ENCODE measurements around the gene THPO. TPM values are rescaled to one million over a fixed set of nuclear protein-coding genes. Genes with fewer than 3 reads are reported as not detected.

The THPO gene
- total RNA-seq, 2 donors from 2014 or later, result 0.55 TPM; not detected in 1

DNA sequence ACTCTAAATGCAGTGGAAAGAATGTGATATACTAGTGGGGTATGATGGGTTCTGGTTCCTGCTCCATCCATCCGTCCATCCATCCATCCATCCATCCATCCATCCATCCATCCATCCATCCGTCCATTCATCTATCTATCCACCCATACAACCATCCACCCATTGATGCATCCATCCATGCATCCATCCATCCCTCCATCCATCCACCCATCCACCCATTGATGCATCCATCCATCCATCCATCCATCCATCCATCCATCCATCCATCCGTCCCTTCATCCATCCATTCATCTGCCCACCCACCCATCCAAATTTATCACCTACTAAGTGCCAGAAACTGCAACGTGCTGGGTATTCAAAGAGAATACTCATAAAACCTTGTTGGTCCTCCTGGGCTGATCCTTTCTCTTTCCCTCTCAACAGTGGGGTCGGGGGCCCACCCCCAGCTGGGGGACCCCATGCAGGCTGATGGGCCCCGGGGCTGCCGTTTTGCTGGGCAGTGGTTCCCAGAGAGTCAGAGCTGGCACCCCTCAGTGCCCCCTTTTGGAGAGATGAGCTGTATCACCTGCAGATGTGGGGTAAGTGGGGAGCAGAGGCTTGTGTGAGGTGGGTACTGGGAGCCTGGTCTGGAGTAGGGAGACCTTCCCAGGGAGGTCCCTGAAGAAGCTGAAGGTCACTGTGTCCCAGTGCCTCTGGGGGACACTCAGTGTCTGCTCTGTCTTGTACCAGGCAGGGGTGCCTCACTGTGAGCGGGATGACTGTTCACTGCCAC, 10.3 kb upstream of the THPO start:
- Histone ChIP-seq H3K4me1 (no peaks in the 10 kb centered on the region), H3K36me3 (no peaks in the 10 kb centered on the region), H3K27ac (no peak overlapping the region), H3K9me3 (no peaks in the 10 kb centered on the region), H3K4me3 (no peak overlapping the region), H3K27me3 (no peaks in the 10 kb centered on the region)
- DNase-seq (ENCODE audit: low spot score), result no peak
- TF ChIP-seq, protein P1, sequence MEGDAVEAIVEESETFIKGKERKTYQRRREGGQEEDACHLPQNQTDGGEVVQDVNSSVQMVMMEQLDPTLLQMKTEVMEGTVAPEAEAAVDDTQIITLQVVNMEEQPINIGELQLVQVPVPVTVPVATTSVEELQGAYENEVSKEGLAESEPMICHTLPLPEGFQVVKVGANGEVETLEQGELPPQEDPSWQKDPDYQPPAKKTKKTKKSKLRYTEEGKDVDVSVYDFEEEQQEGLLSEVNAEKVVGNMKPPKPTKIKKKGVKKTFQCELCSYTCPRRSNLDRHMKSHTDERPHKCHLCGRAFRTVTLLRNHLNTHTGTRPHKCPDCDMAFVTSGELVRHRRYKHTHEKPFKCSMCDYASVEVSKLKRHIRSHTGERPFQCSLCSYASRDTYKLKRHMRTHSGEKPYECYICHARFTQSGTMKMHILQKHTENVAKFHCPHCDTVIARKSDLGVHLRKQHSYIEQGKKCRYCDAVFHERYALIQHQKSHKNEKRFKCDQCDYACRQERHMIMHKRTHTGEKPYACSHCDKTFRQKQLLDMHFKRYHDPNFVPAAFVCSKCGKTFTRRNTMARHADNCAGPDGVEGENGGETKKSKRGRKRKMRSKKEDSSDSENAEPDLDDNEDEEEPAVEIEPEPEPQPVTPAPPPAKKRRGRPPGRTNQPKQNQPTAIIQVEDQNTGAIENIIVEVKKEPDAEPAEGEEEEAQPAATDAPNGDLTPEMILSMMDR (IDR thresholded peaks at IDR 0.05), result no peak

DNA sequence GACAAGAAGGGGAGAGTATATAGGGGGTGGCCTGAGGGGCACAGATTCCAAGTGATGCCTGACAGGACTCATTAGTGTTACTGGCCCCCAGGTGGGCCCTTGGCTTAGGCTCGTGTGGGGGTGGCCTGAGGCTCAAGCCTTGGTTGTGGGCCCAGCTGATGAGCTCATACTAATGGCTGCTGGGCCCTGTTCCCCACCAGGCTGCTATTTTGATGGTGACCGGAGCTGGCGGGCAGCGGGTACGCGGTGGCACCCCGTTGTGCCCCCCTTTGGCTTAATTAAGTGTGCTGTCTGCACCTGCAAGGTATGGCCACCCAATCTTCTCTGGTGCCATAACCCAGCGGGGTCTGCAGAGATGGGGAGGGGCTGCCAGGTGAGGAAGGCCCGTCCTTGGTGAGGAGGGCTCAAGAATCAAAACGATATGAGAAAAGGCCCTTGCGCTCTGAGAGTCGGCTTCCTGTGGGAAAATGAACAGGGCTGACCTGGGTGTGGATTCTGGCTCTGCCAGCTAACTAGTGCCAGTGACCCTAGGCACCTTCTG, 9.2 kb upstream of the THPO start:
- Histone ChIP-seq H3K27me3 (no peaks in the 10 kb centered on the region), H3K4me3 (no peak overlapping the region), H3K36me3 (no peaks in the 10 kb centered on the region), H3K27ac (no peak overlapping the region), H3K9me3 (no peaks in the 10 kb centered on the region), H3K4me1 (no peaks in the 10 kb centered on the region)
- TF ChIP-seq, protein P1 (IDR thresholded peaks at IDR 0.05), result no peak
- DNase-seq (ENCODE audit: low spot score), result no peak

DNA sequence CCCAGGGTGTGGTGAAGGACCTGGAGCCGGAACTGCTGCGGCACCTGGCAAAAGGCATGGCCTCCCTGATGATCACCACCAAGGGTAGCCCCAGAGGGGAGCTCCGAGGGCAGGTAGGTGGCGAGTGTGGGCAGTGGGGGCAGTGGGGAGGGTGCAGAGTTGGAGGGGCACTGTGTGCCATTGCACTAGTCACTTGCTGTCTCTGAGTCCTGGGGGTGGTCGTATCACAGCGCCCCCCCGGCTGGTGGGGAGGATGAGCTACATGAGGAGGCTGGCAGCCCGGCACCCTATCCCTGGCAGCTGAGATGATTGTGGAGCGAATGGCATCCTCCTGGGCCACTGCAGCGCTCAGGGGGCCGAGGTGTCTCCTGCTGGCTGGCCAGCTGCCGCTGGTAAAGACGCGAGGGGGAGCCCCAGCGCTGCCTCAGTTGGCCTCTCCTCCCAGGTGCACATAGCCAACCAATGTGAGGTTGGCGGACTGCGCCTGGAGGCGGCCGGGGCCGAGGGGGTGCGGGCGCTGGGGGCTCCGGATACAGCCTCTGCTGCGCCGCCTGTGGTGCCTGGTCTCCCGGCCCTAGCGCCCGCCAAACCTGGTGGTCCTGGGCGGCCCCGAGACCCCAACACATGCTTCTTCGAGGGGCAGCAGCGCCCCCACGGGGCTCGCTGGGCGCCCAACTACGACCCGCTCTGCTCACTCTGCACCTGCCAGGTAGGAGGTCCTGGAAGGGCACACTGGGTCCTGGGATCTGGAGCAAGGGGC, 8.2 kb upstream of the THPO start:
- DNase-seq (ENCODE audit: low spot score), result no peak
- H3K4me1 ChIP-seq, result peaks cover 0 to 6% of the 10 kb centered on the region in 2 donors
- H3K4me3 ChIP-seq, result no peak overlapping the region
- no peaks in the 10 kb centered on the region for H3K9me3 ChIP-seq
- no peak overlapping the region for H3K27ac ChIP-seq
- TF ChIP-seq, protein P1 (IDR thresholded peaks at IDR 0.05), result no peak
- no peaks in the 10 kb centered on the region for H3K36me3 ChIP-seq
- no peaks in the 10 kb centered on the region for H3K27me3 ChIP-seq

DNA sequence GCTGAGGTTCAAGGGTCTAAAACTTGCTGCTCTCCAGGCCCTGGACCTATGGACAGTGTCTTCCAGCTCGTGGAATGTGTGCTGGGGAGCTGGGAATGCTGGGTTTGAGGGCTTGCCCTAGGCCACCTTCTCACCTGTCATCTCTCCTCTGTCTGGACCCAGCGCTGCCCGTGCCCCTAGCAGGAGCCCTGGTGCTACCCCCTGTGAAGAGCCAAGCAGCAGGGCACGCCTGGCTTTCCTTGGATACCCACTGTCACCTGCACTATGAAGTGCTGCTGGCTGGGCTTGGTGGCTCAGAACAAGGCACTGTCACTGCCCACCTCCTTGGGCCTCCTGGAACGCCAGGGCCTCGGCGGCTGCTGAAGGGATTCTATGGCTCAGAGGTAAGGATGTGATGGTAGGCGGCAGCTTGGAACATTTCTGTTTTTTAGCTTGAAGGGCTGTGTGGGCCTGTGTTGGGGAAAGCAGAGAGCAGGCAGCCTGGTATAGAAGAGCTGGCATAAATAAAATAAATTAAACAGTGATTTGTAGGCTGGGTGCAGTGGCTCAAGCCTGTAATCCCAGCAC, 6.9 kb upstream of the THPO start:
- no peaks in the 10 kb centered on the region for H3K27me3 ChIP-seq

DNA sequence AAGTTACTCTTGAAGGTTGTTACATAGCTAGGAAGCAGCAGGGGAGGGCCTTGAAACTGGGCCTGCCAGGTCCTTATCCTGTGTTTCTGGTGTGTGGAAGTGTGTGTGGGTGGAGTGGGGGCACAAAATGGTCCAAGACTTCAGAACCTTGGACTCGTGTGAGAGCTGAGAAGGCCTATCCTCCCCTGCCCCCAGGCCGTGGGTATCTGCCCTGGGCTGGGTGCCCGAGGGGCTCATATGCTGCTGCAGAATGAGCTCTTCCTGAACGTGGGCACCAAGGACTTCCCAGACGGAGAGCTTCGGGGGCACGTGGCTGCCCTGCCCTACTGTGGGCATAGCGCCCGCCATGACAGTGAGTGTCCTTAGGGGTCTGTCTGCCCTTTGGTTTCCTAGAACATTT, 6.3 kb upstream of the THPO start:
- no peaks in the 10 kb centered on the region for H3K36me3 ChIP-seq
- no peak overlapping the region for H3K4me3 ChIP-seq
- no peaks in the 10 kb centered on the region for H3K27me3 ChIP-seq
- TF ChIP-seq, protein P1 (IDR thresholded peaks at IDR 0.05), result no peak
- H3K27ac ChIP-seq, result no peak overlapping the region
- DNase-seq (ENCODE audit: low spot score), result no peak
- H3K9me3 ChIP-seq, result no peaks in the 10 kb centered on the region
- peaks cover 0 to 18% of the 10 kb centered on the region in 2 donors for H3K4me1 ChIP-seq

More for the DNA sequence above, 6.9 kb upstream of the THPO start:
- Histone ChIP-seq H3K36me3 (no peaks in the 10 kb centered on the region), H3K9me3 (no peaks in the 10 kb centered on the region), H3K4me3 (no peak overlapping the region), H3K4me1 (peaks cover 0 to 14% of the 10 kb centered on the region in 2 donors), H3K27ac (no peak overlapping the region)
- TF ChIP-seq, protein P1 (IDR thresholded peaks at IDR 0.05), result no peak
- DNase-seq (ENCODE audit: low spot score), result no peak
